Endometrial microvascular endothelial cells (primary cell): ENCODE results near the gene ACKR2. TPM values are rescaled to one million over a fixed set of nuclear protein-coding genes. Genes with fewer than 3 reads are reported as not detected.

Experiments
- in situ Hi-C: cut with HindIII; loops from 2 replicates; pipeline ENCODE4 v1.10.0; 2017; ENCODE audit warnings: low sequenced_read_pairs, low pct_unique_long_range_greater_than_20kb; ENCODE audit errors: inconsistent ontology term
- total RNA-seq: library from RNA; depleted of rRNA; stranded (reverse); fragments of >200 nt; gene quantifications from one replicate; pipeline ENCODE4 v1.2.3, GENCODE V29; 2015; ENCODE audit errors: inconsistent ontology term

The ACKR2 gene
- total RNA-seq, 1 donor from 2014 or later: not detected

DNA sequence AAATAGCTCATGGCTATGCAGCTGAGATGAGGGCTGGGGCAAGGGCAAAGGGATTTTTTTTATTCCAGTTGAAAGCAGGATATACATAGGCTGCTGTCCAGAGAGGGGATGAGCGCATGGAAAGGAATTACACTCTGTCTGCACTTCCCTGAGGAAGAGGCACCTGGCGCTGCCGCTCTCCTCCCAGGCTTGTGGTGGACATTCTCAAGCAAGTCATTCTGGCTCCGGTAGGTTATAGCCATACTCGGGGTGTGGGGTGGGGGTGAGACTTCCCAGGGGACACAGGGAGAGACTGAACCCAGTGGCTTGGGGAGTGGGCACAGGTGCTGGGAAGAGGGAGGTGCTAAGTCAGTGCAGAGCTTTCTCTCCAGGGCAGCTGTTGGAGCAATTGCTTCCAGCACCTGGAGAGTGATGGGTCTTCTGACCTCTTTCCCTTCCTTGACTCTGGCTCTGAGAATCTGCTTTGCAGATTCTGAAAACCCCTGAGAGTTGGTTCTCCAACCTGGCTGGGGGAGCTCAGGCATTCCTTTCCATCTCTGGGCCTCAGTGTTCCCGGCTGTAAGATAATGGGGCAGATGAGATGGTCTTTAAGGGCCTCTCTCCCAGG lies 42.1 kb downstream of the ACKR2 start:
- in situ Hi-C loops: no loop called here

DNA sequence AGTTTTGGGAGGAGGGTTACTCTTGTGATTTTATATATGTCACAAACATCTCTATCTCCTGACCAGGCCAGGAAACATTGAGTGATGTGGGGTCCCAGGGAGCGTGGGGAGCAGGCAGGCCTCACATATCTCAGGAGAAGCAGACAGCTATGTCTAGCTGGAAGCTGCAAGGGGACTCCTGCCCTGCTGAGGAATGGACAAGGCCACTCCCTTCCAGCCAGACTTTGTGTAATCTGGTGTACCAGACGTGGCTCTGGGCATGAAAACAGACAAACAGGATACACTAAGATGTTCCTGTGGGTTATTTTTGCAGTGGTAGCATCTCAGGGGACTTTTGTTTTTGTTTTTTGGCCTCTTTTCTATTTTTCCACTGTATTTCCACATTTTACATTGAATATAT lies 43.2 kb downstream of the ACKR2 start:
- in situ Hi-C loops: no loop called here

DNA sequence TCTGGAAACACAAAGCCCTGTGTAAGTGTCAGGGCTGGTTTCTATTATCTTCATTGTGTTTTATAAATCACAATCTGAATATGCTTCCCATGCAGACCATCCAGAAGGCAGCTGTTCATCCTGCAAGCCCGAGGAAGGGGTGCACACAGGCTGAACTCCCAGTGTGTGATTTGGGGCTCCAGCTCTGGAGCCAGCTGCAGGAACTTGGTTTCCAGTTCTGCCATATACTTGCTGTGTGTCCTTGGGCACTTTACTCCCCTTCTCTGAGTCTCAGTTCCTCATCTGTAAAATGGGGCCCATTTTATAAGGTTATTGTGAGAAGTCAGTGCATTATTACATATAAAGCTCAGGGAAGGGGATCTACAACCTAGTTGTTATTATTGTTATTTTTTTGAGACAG lies 43.8 kb downstream of the ACKR2 start:
- in situ Hi-C loops: no loop called here

DNA sequence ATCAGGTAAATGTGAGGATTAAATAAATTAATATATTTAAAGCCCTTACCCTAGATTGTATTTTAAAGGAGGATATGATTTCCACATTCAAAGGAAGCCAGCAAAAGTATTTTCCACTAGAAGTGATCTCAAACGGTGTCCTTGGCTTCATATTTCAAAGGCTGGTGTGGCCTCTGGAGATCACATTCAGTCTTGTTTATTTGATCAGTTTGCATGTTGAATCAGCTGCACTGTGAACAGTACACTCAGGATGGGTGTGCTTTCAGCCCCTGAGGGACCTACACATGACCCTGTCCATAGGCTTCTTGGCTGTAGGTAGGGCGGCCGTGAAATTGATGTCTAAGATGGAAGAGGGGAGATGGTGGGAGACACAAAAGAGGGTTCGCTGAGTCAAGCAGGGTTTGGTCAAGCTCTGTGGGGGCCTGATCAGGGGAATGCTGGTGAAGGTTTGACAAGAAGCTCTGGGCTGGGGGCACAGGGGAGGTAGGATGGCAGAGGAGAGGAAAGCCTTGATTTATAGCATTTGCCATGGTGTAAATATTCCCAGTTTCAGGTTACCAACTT lies 44.6 kb downstream of the ACKR2 start:
- in situ Hi-C loops: no loop called here

DNA sequence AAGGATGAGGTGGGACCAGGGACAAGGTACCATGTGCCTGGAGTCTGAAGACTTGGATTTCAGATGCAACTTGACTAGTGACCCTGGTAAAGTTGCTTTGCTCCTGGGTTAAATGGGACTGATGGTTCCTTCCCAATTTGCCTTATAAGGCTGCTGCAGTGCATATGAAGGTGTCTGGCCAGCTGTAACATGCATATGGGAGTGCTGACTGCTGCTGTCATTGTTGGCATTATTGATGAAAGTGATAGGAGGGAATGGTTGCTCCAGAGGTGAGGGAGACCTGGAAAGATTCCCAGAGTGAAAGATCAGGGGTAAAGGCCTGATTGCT lies 45.9 kb downstream of the ACKR2 start:
- in situ Hi-C loops: no loop called here

DNA sequence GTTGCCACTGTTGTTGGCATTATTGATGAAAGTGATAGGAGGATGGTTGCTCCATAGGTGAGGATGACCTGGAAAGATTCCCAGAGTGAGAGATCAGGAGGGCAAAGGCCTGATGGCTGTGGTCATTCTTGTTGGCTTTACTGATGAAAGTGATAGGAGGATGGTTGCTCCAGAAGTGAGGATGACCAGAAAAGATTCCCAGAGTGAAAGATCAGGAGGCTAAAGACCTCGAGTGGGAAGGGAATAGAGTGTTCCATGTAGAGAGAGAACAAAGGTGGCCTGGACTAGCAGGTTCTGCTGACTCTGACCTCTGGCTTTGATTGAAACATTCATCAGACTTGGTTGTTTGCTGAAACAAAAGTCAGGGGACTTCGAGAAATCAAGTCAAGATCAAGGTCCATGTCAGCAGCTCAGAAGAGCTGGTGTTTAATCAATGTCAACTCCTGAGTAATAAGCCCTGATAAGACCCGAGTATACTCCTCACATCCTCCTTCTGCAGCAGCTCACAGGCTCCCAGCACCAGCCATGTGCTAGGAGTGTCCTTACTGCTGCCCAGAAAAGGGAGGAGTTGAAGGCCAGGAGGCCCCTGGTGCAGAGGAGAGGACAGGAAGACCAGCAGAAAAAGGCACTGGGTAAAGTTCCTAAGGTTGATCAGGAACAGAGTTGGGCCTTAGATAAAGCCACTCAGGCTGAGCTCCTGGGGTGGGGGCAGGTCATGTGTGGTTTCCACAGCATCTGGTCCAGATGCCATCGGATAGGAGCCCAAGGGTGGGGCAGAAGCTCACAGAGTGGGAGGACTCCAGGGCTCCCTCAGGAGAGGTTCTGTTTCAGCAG lies 46.5 kb downstream of the ACKR2 start:
- in situ Hi-C loops: no loop called here

DNA sequence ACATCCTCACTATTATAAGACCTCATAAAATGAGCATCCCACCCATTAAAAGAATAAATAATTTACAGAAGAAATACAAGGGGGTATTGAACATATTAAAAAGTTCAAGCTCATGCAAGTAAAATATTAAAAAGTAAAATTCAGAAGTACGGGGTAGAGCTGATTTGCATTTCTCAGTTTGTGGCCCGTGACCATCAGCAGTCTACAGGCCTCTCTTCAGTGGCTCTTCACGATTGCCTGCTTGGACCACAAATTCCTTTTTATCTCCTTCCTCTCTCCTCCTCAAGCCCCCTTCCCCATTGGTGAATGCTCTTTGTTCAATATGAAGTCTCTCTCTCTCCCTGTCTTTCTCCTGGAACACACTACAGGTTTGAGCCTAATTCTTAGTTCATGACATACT lies 47.3 kb downstream of the ACKR2 start:
- in situ Hi-C loops: no loop called here

DNA sequence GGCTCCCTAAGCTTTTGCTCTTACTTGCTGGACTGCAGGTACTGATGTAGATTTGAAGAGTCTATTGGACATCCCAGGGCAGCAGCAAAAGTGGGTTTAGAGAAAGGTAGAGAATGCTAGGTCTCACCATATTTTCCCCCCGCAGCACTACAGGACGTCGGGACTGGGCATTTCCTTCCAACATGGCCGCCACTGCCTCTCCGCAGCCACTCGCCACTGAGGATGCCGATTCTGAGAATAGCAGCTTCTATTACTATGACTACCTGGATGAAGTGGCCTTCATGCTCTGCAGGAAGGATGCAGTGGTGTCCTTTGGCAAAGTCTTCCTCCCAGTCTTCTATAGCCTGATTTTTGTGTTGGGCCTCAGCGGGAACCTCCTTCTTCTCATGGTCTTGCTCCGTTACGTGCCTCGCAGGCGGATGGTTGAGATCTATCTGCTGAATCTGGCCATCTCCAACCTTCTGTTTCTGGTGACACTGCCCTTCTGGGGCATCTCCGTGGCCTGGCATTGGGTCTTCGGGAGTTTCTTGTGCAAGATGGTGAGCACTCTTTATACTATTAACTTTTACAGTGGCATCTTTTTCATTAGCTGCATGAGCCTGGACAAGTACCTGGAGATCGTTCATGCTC lies 55.2 kb downstream of the ACKR2 start:
- in situ Hi-C loops: no loop called here

DNA sequence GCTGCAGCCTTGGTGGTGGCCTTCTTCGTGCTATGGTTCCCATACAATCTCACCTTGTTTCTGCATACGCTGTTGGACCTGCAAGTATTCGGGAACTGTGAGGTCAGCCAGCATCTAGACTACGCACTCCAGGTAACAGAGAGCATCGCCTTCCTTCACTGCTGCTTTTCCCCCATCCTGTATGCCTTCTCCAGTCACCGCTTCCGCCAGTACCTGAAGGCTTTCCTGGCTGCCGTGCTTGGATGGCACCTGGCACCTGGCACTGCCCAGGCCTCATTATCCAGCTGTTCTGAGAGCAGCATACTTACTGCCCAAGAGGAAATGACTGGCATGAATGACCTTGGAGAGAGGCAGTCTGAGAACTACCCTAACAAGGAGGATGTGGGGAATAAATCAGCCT lies 56.0 kb downstream of the ACKR2 start:
- in situ Hi-C loops: no loop called here

DNA sequence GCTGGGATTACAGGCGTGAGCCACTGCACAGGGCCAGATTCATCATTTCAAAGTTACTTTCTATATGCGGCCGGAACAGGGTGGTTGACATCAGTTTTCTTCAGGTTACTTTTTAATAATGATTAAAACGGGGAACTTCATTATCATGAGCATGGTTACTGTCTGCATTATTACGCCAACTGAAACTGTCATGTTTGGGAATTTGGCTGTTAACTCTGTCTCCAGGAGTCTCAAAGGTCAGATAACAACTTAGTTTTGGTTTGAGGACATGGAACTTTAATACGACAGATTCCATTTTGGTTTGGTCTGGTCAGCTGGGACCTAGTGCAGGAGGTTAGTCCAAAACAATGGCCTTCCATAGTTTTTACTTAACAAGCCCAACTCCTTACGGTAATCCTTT lies 57.9 kb downstream of the ACKR2 start:
- in situ Hi-C loops: no loop called here

DNA sequence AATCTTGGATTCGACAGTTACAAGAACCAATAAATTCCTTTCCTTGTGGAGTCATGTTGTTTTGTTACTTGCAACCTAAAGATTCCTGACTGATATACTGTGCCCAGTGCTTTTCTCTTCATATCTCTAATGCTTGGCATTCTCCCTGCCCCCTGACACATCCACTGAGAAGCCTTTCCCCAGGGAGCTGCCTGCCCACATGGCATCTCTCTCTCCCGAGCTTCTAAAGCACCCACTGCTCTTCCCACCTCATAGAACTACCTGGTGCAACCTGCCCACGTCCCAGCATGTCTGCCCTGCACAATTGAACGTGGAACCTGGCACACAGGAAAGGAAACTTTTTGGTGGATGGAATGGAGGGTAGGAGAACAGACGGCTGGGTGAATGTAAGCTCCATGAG lies 59.6 kb downstream of the ACKR2 start:
- in situ Hi-C loops: no loop called here

DNA sequence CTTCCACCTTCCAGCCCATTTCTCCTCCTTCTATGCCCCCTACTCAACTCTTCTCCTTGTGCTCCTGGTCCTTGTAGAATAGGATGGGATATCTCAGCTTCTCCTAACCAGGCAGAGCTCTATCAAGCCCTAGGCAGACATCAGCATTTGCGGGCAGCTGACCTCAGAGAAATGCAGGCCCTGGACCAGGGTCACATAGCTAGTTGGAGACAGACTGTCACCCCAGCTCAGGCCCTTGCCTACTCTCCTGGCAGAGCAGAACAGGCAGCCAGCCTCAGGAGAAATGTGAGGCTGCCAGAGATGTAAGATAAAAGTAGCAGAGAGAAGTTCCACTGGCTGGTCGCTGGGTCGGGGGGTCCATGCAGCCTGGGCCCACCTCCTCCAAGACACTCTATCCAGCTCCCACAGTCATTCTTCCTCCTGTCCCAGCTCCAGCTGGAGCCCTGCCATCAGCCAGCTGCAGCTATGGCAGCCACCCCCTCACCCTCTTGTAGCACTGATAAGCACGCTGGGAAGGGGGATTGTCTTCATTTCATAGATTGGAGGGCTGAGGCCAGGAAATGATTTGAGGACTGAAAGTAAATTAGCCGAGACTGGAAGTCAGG lies 62.4 kb downstream of the ACKR2 start:
- in situ Hi-C loops: no loop called here

DNA sequence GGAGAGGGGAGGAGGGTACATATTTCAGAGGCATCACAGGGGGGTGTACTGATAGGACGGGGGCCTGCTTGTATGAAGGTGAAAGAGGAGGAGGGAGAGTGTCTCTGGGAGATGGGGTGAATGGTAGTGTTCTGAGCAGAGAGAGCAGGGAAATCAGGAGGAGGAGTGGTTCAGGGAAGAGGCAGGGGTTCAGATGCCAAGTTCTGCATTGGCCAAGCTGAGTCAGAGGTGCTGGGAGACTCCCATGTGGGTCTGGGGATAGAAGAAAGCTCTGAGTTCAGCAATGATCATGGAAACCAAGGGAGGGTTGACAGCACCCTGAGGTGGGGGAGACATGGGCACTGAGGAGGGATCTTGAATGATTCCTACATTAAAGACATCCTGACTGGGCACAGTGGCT lies 63.5 kb downstream of the ACKR2 start:
- in situ Hi-C loops: no loop called here

DNA sequence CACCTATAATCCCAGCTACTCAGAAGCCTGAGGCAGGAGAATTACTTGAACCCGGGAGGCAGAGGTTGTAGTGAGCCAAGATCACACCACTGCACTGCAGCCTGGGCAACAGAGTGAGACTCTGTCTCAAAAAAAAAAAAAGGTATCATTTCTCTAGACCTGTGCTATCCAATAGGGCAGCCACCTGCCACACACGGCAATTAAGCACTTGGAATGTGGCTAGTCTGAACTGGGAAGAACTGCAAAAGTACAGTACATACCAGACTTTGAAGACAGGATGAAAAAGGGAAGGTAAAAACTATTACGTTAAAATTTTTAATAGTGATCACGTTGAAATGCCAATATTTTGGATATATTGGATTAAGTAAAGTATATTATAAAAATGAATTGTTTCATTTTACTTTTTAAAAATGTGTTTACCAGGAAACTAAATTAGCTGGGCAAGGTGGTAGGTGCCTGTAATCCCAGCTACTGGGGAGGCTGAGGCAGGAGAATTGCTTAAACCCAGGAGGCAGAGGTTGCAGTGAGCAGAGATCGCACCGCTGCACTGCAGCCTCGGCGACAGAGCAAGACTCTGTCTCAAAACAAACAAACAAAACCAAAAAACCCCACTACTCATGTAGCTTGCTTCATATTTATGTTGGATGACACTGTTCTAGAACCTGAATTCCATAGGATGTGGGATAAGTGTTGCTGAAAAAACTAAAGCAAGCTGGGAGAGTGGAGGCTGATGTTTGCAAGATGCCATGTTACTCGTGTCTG lies 64.2 kb downstream of the ACKR2 start:
- in situ Hi-C loops: no loop called here

DNA sequence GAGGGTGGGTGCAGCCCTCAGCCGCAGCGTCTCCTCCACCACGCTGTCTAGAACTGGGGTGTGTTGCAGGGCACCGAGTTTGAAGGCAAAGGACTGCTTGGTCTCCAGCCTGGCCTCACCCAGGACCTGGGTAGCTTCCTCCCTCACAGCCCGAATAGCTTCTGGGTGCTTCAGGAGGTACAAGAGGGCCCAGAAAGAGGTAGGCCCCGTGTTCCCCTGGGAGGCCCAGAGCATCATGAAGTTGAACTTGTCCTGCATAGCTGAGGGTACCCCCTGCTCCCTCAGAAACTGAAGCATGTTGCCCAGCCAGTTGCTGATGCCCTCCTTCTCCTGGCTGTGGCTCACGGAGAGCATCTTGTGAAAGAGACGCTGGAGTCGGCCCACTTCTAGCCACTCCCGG lies 65.5 kb downstream of the ACKR2 start:
- in situ Hi-C loops: no loop called here

DNA sequence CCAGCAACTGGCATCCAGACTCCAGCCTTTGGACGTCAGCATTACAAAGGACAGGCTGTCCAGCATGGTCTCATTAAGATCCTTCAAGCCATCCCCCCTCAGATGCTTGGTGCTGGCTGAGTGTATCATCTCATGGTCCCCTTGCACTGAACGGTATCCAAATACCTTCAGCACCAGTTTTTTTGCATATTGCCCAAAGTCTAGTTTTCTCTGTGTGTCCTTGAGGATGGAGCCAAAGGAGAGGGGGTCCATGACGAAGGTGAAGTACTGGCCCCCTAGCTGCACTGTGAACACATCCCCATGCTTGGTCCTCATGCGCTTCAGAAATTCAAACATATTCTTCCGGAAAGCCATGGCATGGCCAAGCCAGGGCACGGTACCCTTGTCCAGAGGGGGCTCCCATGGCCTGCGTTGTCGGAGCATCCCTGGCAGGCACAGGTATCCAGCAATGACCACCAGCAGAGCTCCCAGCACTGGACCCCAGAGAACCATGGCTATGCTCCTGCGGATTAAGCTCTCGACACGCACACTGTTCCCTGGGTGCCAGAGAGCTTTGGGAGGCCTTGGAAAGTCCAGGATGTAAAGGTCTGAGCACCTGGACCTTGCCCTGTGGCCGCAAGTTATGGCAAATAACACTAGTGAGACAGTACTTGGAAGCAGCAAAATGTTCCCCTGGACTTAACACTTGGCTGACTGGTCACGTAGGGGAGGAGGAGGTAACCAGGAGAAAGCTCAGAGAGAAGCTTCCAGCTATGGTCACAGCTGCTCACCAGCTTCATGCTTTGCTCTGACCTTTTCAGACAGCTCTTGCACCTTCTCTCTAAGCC lies 66.3 kb downstream of the ACKR2 start, which contains the start of gene CYP8B1:
Gene CYP8B1, minus strand, starts transcription at position 555 of the 827 bp plus-strand sequence. Its CDS starts 63 bp downstream, at position 492.
- in situ Hi-C loops: no loop called here

DNA sequence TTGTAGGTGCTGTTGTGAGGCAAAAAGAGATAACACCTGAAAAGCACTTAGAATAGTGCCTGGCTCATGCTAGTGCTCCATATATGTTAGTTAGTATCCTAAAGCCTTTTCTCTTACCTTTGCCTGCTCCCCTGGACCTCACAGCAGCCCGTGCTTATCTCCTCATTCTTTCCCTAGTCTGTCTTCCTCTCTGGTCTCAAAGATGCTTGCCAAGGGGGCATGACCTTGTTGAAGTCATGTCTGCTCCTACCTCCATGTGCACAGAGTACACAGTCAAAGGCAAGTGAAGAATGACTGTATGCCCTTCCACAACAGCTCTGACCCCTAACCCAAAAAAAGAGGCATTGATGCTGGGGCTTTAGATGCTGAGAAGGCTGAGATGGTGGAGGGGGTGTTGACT lies 67.2 kb downstream of the ACKR2 start:
- in situ Hi-C loops: no loop called here
